GM21447 (cell line): ENCODE results near the gene GRK5.

Experiments
- ATAC-seq: cut with Tn5 transposase; IDR thresholded peaks from one replicate; pipeline ENCODE4 v1.9.1; 2021; ENCODE audit not compliant: unreplicated experiment

The GRK5 gene

GRCh38 chr10:119337223-119337622 is 129.9 kb downstream of the GRK5 start:
- ATAC-seq = no peak

DNA sequence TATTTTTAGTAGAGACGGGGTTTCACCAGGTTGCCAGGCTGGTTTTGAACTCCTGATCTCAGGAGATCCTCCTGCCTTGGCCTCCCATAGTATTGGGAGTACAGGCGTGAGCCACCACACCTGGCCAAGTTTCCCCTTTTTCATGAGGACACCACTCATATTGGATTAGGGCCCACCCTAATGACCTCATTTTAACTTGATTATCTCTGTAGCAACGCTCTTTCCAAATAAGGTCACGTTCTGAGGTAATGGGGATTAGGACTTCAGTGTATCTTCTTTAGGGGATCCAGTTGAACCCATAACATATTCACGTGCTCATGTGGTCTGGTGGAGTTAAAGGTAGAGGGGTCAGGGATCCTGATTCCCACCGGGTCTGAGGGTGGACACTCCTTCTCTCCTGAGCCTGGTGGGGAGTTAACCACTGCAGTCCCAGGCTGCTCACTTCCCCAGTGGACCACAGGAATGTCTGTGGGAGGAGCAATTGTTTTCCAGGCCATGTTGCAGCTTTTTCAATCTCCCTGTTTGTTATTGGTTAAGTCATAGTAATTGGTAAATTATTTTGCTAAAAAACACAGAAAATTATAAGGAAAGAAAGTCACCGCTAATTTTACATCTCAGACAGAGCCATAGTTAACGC is 130.5 kb downstream of the GRK5 start:
- ATAC-seq = no peak

DNA sequence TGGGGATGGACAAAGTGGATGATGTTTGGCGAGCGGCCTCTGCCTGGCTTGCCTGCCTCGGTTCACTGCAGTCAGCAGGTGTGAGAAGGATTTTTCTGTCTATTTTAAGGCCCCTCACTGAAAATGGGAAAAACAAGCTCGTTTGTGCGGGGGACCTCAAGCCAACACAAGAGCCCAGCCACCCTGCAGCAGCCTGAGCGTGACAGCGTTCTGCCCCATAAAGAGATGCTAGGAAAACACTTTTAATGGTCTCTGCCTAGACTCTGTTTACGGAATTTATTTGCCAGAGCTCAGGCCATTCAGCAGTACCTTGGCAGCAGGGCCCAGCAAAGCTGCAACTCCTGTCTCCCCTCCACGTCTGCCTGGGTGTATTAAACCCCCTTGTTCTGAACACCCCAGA is 131.7 kb downstream of the GRK5 start:
- ATAC-seq = no peak

GRCh38 chr10:119340893-119341458 is 133.6 kb downstream of the GRK5 start:
- ATAC-seq = no peak

DNA sequence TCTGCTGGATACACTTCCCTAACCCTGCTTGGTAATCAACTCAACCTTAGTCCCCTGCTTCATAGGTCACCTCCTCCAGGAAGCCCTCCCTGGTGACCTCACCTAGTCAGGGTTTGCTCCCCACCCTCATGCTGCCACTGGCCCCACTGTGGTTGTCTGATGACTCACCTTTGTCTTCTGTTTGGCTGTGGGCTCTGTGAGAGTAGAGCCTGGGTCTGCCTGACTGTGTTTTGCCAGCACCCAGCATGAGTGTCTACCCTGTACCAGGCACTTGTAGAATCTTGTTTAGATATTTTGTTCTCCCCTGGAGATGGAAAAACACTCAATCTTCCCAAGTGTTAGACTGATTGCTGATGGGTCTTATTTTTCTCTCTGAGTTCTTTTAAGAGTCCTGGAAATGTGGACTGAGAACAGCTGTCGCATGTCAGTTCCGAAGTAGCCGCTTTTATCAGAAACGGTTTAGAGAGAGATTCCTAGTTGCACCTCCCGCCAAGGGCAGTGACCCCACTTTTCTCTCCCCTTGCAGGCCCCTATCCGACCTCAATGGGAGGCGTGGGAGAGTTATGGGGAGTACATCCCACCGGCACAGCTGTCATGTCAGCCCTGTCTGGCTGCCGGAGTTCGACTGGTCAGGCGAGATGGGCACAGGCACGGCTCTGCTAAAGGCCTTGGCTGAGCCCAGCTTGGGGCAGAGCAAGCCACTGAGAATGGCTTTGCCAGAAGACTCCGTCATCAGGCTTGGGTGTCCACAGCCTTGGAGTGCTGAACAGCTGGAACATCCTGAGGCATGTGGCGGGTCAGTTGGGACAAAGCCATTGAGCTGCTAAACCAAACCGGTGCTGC is 134.3 kb downstream of the GRK5 start:
- ATAC-seq = peak; percentile 57

GRCh38 chr10:119342335-119342734 is 135.0 kb downstream of the GRK5 start:
- ATAC-seq = no peak

GRCh38 chr10:119343011-119343601 is 135.7 kb downstream of the GRK5 start:
- ATAC-seq = no peak

DNA sequence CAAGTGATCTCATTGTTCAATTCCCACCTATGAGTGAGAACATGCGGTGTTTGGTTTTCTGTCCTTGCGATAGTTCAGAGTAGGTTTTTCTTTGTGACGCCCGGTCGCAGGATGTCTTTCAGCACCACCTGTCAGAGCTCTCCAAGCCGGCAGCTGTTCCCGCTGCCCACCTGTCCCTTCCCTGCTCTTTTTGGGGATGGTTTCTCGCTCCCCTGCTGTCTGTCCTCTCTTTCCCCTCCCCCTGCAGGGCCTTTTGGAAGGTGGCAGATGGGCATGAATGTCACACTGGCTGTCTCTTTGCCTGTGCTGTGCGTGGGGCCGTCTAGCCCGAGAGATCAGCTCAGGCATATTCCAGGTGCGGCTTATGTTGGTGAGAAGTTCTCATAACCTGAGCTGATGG is 137.0 kb downstream of the GRK5 start:
- no peak for ATAC-seq

DNA sequence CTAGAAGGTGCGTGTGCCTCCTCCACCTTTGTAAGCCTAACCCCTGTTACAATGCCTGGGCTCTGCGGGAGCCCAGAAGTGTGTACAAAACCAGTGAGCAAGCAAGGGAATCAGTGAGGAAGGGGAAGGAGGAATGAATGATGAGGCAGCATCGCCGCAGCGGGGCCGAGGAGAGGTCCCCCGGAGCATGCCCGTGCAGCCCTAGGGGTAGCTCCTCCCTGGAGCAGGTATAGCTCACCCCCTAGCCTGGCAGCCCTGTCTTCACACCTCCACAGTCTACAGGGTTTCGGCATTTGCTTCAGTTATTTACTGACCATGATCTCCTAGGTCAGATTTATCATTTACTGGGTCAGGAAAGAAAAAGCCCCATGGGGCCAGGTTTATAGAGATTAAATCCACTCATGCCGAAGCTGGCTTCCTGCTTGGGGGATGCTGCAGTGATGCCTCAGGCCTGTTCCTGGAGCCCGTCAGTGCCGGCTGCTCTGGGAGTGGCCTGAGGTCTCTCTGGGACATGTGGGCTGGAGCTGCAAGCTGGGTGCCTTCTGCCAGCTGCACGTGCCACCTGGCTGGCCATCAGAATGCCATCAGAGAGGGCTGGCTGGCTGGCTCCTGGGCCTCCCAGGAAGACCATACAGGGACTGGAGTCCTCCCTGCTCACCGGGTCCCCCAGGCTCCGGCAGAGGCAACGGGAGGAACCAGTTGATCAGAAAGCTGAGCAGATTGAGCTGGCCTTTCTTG is 138.9 kb downstream of the GRK5 start:
- ATAC-seq = no peak

DNA sequence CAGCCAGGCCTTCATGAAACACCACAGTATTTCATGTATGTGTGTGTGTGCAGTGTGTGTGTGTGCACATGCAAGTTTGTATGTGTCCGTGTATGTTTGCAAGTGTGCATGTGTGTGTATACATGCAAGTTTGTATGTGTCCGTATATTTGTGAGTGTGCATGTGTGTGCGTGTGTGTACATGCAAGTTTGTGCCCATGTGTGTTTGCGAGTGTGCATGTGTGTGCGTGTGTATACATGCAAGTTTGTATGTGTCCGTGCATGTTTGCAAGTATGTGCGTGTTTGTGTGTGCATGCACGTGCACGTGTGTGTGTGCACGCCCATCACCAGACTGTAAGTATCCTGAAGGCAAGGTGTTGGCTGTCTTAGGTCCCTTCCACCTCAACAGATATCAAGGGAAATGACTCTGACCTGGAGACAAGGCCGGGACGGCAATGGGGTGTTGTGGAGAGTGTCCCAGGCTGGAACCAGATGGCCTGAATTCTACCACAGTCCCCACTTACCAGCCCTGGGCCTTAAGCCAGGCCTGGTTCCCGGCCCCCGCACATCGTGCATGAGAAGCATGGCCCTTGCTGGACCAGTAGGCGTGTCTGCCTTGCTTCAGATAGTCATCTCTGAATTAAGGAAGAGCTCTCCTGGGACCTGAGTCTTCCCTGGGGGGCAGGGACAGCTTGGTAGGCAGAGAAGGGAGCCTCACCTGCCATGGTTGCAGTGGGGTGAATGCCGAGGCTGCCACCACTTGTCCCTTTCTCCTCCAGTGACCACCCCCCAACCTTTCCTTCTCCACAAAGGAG is 140.0 kb downstream of the GRK5 start:
- ATAC-seq = no peak

- ATAC-seq = no peak
Observed at GRCh38 chr10:119348106-119348505, 140.7 kb downstream of the GRK5 start.

DNA sequence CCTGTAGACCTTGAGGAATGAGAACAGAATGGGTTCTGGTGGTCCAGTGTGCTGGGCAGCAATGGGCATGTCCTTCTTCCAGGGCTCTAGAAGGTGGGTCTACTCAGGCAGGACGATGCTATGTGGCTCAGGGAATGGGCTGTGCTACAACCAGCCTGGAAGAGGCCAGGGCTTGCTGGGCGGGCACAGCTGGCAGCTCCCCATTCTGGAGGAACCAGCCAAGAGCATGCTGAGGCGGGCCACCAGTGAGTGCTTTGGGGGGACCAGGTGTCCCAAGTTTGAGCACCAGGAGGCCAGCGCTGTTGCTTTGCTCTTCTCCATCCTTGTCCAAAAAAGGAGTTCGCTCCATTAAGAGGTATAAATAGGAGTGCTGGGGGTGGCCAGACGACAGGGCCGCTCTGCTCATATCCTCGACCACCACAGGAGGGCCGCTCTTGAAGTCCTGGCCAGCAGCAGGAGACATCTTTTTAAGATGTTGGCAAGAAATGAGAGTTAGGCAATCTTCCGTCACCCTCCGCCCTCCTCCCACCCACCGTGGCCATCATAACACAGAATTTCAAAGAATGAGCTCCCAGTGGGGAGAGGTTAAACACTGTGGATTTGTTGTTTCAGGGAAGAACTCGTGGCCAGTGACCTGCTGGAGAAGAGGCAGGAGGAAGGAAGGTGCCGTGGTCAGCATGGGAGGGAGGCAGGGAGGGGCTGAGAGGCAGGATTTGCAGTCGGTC is 141.3 kb downstream of the GRK5 start:
- ATAC-seq = no peak

- no peak for ATAC-seq
Observed at GRCh38 chr10:119349341-119349740, 142.0 kb downstream of the GRK5 start.

GRCh38 chr10:119349937-119350501 is 142.6 kb downstream of the GRK5 start:
- no peak for ATAC-seq

DNA sequence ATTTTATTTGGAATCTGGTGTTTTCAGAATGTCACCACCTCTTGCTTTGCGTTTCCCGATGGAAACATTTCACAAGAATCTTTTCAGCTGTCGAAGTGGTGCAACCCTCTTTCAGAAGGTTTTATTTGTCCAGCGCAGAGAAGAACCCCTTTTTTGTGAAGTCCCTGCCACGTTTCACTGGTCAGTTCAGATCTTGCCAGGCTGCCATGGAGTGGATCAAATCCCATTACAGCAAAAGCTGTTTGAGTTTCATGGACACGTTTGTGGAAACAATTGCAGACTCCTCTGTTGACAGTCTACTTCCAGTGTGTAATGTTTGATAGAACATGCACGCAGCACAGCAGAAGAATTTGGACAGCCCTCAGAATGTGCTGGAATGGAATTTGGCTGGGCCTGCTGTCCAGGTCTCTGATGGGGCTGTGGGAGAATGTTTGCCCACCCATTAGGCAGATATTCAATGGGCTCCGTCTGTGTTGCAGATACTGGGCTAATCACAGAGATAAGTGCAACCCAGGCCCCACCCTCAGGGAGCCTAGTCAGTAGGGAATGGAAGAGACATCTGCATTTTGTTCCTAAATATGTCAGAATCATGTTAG is 143.2 kb downstream of the GRK5 start:
- ATAC-seq = no peak

DNA sequence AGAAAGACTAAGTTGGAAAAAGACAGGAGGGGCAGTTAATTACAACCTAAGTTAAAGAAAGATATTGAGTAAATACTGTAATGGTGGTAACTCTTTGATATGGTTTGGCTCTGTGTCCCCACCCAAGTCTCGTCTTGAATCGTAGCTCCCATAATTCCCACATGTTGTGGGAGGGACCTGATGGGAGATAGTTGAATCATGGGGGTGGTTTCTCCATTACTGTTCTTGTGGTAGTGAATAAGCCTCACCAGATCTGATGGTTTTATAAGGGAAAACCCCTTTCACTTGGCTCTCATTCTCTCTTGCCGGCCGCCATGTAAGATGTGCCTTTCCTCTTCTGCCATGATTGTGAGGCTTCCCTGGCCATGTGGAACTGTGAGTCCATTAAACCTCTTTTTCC is 143.8 kb downstream of the GRK5 start:
- ATAC-seq = no peak

DNA sequence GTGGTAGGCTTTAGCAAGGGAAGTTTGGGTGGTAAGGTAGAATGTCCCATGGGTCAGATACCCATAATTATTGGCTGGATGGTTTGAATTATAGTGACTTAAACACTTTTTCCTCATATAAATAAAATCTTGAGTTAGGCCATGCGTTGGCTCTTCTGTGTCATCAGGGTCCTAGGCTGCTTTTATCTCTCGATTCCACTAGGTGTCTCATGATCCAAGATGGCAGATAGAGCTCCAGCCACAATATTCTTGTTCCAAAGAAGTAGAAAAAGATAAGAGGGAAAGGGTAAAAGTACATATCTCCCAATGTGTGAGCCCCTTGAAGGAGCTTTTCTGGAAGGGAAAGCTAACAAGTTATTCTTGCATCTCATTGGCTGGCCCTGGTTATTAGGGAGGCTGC is 144.7 kb downstream of the GRK5 start:
- no peak for ATAC-seq

DNA sequence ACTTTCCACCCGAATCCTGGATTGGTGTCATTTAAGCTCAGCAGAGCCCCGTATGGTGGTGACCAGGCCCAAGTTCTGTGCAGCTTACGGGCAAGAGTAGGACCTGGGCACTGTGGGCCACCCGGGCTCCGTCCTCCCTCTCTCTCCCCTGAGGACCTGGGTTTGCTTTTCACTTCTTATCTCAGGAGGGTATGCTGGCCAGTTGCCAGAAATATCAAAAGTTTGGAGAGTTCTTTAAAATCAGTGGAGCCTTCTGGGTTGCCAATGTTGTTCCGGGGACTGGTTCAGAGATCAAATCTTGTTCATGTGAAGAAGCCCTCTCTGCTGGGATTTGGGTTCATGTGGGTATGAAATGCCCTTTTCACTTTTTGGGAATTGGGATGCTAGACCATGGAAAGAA is 145.4 kb downstream of the GRK5 start:
- ATAC-seq = no peak

DNA sequence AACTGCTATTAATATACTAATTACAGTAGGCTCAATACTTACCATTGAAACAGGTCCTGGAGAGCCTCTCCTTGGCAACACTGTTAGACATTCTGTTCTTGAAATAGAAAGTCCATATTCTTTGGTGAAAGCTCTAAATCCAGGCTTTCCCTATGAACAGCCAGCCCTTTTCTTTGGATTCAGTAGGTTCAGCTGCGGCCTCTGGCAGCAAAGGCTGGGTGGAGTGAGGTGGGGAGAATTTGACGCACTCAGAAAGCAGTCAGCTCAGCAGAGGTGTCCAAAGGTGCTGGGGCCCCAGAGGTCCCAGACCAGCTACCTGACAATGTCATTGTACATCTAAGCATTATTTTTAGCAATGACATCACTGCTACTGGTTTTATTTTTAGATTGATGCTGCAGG is 146.1 kb downstream of the GRK5 start:
- ATAC-seq = no peak
